Testis (tissue), 5 donors: Measurements from ENCODE around the gene LRIT2. TPM values are rescaled to one million over a fixed set of nuclear protein-coding genes. Genes with fewer than 3 reads are reported as not detected.

Source experiments
- DNase-seq: peaks from one replicate; pipeline ENCODE4 v3.0.0-alpha.2; 2019
- H3K27ac ChIP-seq, 2 donors: fragments of 200-600 bp; sonication (generic); one replicate each; pipeline ENCODE4 v1.5.1; 2019
- H3K27me3 ChIP-seq: fragments of 200-600 bp; sonication (generic); one replicate; pipeline ENCODE4 v1.5.1; 2019
- H3K36me3 ChIP-seq: fragments of 200-600 bp; sonication (generic); one replicate; pipeline ENCODE4 v1.5.1; 2017; ENCODE audit warnings: low read depth; ENCODE audit errors: missing control alignments
- H3K4me1 ChIP-seq: fragments of 200-600 bp; sonication (generic); one replicate; pipeline ENCODE4 v1.5.1; 2019
- H3K4me3 ChIP-seq, 2 donors: fragments of 200-600 bp; sonication (generic); one replicate each; pipeline ENCODE4 v1.5.1; 2017 to 2019
- H3K9me3 ChIP-seq: fragments of 200-600 bp; sonication (generic); one replicate; pipeline ENCODE4 v1.5.1; 2017
- CTCF ChIP-seq, 3 experiments: fragments of 450-650 bp in 2 of 3; fragments of 200-600 bp in 1 of 3; sonication (generic) in 1 of 3; IDR thresholded peaks; one replicate each; pipeline ENCODE4 v1.5.1; 2016 to 2019; ENCODE audit warnings: antibody characterized with exemption in 3 of 3, mild to moderate bottlenecking in 2 of 3, moderate library complexity in 1 of 3
- POLR2A ChIP-seq: fragments of 450-650 bp; IDR thresholded peaks from one replicate; pipeline ENCODE4 v1.6.1; 2017; ENCODE audit warnings: antibody characterized with exemption, mild to moderate bottlenecking, moderate library complexity
- WGBS, 2 donors: methylation state at CpG; one replicate each; pipeline ENCODE4 v1.1.5; 2018; 5-methylcytosine and 5-hydroxymethylcytosine counted together
- intact Hi-C: fragments of 100-400 bp; cut with DNase I; formaldehyde crosslinking; loops from one replicate; pipeline ENCODE4 v1.15.1; 2023; ENCODE audit warnings: low total_unique reads
- long read RNA-seq, 2 donors: transcript quantifications; one replicate each; lab custom pipeline, GENCODE V29; 2026
- polyA plus RNA-seq: library from polyadenylated mRNA; stranded (reverse); fragments of 350-450 nt; fragmentation: Illumina TruSeq; extraction: RNeasy Lipid Tissue Mini Kit (QIAGEN cat#74804); gene quantifications from one replicate; pipeline ENCODE4 v1.2.3, GENCODE V29; 2014; ENCODE audit warnings: low read depth, low replicate concordance; ENCODE audit not compliant: insufficient read depth
- total RNA-seq, 2 donors: library from RNA; depleted of rRNA; stranded (reverse); fragments of >200 nt; gene quantifications; one replicate each; pipeline ENCODE4 v1.2.3, GENCODE V29; 2016

The LRIT2 gene
- total RNA-seq (under 1 TPM in 1 of 2 donors, not detected in 1; 0.12 TPM), polyA plus RNA-seq (0.20 TPM)
- long read RNA-seq, donor 1, result 0 reads
- long read RNA-seq, donor 2, result 0 reads

GRCh38 chr10:84225427-84226173 is at the start of gene LRIT2:
LRIT2 (minus strand) TSS chr10:84225544; CDS start chr10:84225520, 24 bp downstream.
- no peak for TF ChIP-seq POLR2A
- no peak for TF ChIP-seq CTCF (IDR thresholded peaks at IDR 0.05)
- H3K36me3 ChIP-seq, result no peaks in the 10 kb centered on the region
- H3K27me3 ChIP-seq, result no peaks in the 10 kb centered on the region
- H3K9me3 ChIP-seq, result no peaks in the 10 kb centered on the region
- no peak for DNase-seq
- H3K27ac ChIP-seq, result no peak within 1 kb of the TSS
- no peak within 1 kb of the TSS for H3K4me3 ChIP-seq
- intact Hi-C loops, result no loop called here
- WGBS, 2 donors, result 66 to 74% methylated on average over 6 of the region's 6 CpGs
- H3K4me1 ChIP-seq, result no peaks in the 10 kb centered on the region

GRCh38 chr10:84270708-84271107 is 45.4 kb upstream of the LRIT2 start:
- Histone ChIP-seq H3K4me1 (no peaks in the 10 kb centered on the region), H3K27ac (no peak overlapping the region), H3K36me3 (no peaks in the 10 kb centered on the region), H3K27me3 (no peaks in the 10 kb centered on the region), H3K4me3 (no peak overlapping the region), H3K9me3 (no peaks in the 10 kb centered on the region)
- DNase-seq, result no peak
- TF ChIP-seq POLR2A (no peak), CTCF (IDR thresholded peaks at IDR 0.05) (no peak)
- 65 to 67% methylated on average over 1 of the region's 1 CpG for WGBS, 2 donors
- intact Hi-C loops, result no loop called here

- TF ChIP-seq POLR2A (no peak), CTCF (IDR thresholded peaks at IDR 0.05) (no peak)
- no peak for DNase-seq
- no peaks in the 10 kb centered on the region for H3K4me1 ChIP-seq
- no peaks in the 10 kb centered on the region for H3K36me3 ChIP-seq
- intact Hi-C loops, result loop anchor here (5.0 kb wide), 2 partner anchors 37 to 268 kb away; no protein-coding TSS in a partner anchor
- no peak overlapping the region for H3K27ac ChIP-seq
- no peak overlapping the region for H3K4me3 ChIP-seq
- H3K9me3 ChIP-seq, result no peaks in the 10 kb centered on the region
- 65 to 78% methylated on average over 2 of the region's 2 CpGs for whole genome bisulfite sequencing, 2 donors
- H3K27me3 ChIP-seq, result no peaks in the 10 kb centered on the region
Observed at GRCh38 chr10:84269773-84270172, 44.4 kb upstream of the LRIT2 start.

- Histone ChIP-seq H3K27ac (no peak overlapping the region), H3K4me3 (no peak overlapping the region), H3K9me3 (no peaks in the 10 kb centered on the region), H3K27me3 (no peaks in the 10 kb centered on the region), H3K36me3 (no peaks in the 10 kb centered on the region), H3K4me1 (no peaks in the 10 kb centered on the region)
- intact Hi-C loops, result loop anchor here (5.0 kb wide), 2 partner anchors 37 to 268 kb away; no protein-coding TSS in a partner anchor
- 85 to 88% methylated on average over 1 of the region's 1 CpG for WGBS, 2 donors
- TF ChIP-seq CTCF (IDR thresholded peaks at IDR 0.05) (no peak), POLR2A (no peak)
- no peak for DNase-seq
Observed at GRCh38 chr10:84269162-84269561, 43.8 kb upstream of the LRIT2 start.
